ENCODE measurements around the gene PLEK2.
A peak's percentile ranks its signal among the peaks of the same experiment; 100 is the strongest.
"Not testable (repeated sequence)": the region's sequence is repeated elsewhere in the genome, so short reads cannot be mapped to it uniquely, and the experiment has no call there.

The PLEK2 gene, protein sequence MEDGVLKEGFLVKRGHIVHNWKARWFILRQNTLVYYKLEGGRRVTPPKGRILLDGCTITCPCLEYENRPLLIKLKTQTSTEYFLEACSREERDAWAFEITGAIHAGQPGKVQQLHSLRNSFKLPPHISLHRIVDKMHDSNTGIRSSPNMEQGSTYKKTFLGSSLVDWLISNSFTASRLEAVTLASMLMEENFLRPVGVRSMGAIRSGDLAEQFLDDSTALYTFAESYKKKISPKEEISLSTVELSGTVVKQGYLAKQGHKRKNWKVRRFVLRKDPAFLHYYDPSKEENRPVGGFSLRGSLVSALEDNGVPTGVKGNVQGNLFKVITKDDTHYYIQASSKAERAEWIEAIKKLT

GRCh38 chr14:67411820-67412421, at the start of gene PLEK2:
Gene PLEK2 (minus strand): TSS chr14:67412165. CDS start chr14:67412059, 106 bp downstream.
- no peak for DNase-seq

DNA sequence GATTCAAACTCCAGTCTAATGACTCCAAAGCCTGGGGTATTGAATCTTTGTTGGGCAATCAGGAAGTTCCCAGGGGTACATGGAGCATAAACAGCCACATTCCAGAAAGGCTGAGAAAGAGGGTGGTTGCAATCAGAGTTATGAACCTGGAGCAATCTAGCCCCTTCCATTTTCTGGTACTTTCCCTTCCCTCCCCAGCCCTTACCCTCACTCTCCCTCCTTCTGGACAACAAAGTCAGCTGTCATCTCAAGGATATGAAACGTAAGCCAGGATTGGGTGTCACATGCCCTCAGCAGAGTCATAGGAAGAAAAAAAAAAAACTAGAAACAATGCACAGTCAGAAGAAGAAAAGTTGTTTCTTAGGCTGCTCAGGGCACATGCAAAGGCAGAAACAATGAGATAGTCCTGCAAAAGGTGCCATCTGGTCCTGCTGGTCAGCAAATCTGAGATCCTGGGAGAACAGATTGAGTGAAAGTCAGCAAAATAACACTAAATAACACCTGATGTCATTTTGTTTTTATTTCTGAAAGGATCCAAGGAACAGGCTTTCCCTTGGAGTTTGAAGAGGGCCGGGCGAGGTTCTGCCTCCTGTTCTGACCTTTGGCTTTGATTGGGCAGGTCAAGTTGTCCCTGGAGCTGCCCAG, 49.5 kb upstream of the PLEK2 start:
- no peak for DNase-seq

DNA sequence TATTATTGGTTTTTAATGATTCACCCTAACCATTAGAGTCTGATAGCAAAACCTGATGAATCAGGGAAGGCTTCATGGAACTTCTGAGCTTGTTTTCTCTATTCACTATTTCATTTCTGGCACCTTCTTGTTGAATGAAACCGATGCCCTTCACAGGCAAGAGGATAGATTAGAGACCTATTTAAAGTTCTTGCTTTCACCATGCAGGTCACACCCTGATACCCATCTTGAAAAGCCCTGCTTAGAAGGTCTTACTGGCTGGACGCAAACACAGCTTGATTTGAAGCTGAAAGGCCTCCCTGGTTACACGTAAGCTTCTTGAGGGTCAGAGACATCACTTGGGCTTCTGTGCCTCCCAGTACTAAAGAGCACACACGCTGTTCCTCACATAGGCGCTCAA, 47.4 kb upstream of the PLEK2 start:
- DNase-seq: no peak

GRCh38 chr14:67457782-67458181, 45.8 kb upstream of the PLEK2 start:
- DNase-seq: peak; percentile 35 to 40

DNA sequence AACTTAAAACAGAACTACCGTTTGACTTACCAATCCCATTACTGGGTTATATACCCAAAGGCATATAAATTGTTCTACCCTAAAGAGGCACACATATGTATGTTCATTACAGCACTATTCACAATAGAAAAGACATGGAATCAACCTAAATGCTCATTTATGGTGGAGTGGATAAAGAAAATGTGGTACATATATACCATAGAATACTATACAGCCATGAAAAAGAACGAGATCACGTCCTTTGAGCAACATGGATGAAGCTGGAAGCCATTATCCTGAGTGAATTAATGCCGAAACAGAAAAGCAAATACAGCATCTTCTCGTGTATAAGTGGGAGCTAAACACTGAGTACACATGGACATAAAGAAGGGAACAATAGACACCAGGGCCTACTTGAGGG, 44.8 kb upstream of the PLEK2 start:
- DNase-seq: no peak

DNA sequence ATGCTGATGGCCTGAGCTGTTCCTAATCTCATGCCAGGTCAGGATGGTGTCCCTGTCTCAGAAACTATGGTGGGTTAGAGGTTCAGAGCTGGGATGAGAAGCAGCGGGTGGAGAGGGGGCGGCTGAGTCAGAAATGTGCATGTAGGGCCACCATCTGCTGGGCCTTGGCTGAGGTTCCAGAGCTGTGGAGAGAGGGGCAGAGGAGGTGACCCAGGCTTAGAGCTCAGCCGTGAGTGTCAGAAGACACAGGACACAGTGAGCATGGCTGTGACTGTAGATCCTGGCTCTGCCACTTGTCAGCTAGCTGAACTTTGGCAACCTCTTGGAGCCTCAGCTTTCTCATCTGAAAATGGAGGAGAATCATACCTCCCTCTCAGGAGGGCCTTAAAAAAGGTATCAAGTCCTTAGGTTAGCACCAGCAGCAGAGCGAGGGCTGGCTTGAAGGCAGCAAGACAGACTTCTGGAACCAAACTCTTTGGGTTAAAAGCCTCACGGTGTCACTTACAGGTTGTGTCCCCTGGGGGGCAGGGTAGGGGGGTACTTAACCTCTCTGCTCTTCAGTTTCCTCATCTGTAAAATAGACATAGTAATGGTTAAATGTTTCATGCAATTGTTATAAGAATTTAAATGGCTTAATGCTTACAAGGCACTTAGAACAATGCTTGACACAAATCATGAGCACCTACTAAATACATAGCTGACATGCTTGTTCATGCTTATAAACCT, 41.8 kb upstream of the PLEK2 start:
- DNase-seq: no peak

GRCh38 chr14:67451667-67452066, 39.7 kb upstream of the PLEK2 start:
- DNase-seq: not testable (repeated sequence)

DNA sequence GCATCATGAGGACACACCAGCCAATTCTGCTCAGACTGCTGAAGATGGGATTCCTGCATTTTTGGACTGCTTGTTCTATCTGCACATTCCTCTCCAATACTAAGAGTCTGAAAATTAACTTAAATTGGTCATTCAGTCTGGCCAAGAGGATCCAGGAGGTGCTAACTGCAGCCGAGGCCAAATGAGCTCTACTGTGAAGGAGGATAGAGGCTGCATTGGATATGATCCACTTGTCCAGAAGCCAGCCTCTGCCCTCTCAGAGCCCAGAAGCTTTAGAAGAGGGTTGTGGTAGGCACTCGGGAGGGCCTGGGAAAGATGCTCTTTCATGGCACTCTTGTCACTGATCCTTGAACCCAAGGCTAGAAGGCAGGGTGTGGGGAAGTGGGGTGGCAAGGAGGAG, 37.1 kb upstream of the PLEK2 start:
- no peak for DNase-seq

DNA sequence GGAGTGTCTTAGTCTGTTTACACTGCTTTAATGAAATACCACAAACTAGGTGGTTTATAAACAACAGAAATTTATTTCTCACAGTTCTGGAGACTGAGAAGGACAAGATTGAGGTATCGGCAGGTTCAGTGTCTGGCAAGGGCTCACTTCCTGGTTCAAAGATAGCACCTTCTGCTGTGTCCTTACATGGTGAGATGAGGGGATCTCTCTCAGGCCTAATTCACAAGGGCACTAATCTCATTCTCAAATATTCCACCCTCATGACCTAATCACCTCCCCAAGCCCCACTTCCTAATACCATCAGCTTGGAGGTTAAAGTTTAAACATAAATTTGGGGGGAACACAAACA, 35.0 kb upstream of the PLEK2 start:
- DNase-seq: no peak

DNA sequence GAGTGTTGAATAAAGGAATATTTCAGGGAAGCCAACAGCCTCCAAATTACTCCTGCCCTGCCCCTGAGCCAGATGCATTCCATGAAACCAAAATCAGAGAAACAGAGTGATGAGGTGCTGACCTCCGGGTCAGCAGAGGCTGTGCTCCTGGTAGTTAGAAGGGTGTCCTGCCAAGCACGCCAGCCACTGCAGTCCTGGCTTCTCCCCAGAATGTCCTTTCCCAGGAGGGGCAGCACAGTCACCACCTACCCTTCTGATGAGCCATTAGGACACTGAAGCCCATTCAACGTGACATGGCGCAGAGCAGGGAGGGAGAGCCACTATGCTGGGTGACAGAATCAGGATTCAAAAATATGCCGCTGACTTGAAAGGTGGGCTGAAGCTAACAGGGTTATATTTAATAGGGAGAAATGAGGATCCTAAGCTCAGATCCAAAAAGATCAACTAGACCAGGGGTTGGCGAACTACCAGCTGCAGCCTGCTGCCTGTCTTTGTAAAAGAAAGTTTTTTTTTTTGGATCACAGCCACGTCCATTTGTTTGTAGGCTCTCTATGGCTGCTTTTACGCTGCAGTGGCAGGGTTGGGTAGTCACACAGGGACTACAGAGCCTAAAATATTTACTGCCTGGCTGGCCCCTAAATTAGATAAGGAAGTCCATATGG, 34.5 kb upstream of the PLEK2 start:
- DNase-seq: no peak

- no peak for DNase-seq
Observed at GRCh38 chr14:67444395-67444794, 32.4 kb upstream of the PLEK2 start.

DNA sequence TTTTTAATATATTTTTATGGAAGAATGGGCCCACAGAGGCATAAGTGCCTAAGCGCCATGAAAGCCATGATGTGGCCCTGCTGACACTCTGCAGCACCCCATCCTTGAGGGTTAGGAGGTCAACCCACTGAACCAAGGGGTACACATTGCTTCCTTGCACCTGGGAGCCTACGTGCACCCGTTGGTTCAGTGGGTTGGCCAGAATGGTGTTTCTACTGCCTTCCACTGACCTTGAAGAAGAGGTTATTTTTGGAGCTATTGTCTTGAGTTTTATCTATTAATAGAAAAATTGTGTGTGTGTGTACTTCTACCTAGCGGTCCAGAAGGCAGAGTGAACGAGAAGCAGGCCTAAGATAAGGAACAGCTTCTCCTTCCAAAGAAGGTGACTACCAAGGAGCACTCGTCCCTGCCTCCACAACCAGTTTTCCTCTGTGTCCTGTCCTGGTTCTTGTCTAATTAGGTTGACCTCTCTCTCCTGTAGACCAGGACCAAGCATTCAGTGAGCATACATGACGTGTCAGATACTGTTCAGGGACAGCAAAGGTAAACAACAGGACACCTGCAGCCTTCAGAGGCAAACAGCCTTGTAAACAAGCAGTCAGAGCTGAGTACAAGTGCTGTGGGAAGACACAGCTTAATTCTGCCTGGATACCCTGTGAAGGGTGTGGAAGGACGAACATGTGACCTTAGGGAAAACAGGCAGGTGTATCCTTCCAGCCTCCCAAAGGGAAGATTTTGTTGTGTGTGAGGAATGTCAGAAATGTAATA, 30.4 kb upstream of the PLEK2 start:
- no peak for DNase-seq

- DNase-seq: no peak
Observed at GRCh38 chr14:67441672-67442071, 29.7 kb upstream of the PLEK2 start.

DNA sequence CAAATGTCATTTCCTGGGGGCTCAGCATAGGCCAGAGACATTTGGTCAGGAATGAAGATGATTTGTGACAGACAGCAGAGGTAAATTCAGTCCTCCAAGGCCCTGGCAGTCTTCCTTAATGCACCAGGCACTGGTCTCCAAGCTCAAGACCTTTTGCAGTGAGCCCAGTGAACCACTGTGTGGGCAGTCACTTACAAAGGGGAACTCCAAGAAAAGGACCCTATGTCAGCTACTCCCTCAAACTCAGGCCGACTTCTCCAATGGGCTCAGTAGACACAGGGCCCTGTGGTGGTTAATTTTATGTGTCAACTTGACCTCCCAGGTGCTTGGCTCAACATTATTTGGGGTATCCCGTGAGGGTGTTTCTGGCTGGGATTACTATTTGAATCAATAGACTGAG, 29.3 kb upstream of the PLEK2 start:
- DNase-seq: no peak

DNA sequence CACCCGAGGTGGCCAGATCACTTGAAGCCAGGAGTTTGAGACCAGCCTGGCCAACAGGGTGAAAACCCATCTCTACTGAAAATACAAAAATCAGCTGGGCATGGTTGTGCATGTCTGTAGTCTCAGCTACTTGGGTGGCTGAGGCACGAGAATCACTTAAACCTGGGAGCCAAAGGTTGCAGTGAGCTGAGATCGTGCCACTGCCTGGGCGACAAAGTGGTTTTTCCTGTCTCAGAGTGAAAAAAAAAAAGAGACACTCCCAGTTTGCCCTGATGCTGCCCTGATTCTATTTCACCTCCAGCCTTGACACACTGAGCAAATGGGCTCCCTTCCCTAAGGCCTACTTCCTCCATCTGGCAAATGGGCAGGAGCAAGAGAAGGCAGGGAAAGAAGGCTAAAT, 28.5 kb upstream of the PLEK2 start:
- no peak for DNase-seq

- DNase-seq: no peak
Observed at GRCh38 chr14:67438969-67439368, 27.0 kb upstream of the PLEK2 start.

DNA sequence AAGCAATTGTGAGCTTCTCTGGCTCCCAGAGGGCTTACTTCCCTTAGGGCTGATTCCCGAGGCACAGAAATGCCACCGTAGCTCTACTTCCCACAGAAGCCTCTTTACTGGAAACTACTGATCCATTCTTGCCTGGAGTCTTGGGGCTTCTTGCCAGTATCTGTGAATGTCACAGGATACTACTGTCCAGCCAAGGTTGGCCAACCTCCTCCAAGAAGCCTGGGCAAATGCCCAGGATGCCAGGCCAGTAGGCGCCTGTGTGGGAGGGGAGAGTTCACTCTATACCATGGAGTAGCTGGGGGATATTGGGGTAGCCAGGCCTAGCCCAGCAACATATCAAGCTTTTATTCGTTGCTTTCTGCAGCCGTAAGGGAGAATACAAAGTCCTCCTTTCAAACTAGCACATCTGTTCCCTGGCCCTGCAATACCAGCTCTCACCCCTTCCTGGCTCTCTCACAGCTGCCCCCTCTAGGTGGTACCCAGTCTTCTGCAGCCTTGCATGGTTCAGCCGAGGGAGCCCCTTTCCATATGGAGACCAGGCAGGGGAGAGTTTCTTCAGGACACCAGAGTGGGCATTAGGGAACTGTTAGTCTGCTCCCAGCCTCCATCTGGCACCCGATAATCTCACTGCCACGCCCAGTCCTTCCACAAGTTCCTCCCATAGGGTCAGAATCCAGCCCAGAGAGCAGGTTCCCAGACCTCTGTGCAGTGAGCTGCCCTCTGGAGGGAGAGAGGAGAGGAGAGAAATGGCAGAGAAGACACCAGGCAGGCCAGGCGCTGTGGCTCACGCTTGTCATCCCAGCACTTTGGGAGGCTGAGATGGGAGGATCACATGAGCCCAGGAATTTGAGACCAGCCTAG, 24.3 kb upstream of the PLEK2 start:
- DNase-seq: no peak

- no peak for DNase-seq
Observed at GRCh38 chr14:67435603-67436002, 23.6 kb upstream of the PLEK2 start.

GRCh38 chr14:67432050-67432564, 20.1 kb upstream of the PLEK2 start:
- DNase-seq: no peak

GRCh38 chr14:67429510-67430205, 17.7 kb upstream of the PLEK2 start:
- no peak for DNase-seq
